CD4-positive, alpha-beta T cell (primary cell): ENCODE data around the gene ZSCAN22. TPM values are rescaled to one million over a fixed set of nuclear protein-coding genes. Genes with fewer than 3 reads are reported as not detected.

Experiments
- ATAC-seq: fragments of 200-7000 bp; cut with Tn5 transposase; one replicate; pipeline ENCODE4 v1.10.0; 2022; ENCODE audit warnings: mild to moderate bottlenecking; ENCODE audit not compliant: poor library complexity
- CTCF ChIA-PET: fragments of 350-600 bp; sonication (Branson Sonifier 250); formaldehyde crosslinking; loops from one replicate; lab custom pipeline; 2021; ENCODE audit warnings: antibody characterized with exemption, inconsistent platforms; lab: Charles Lee
- POLR2A ChIA-PET: fragments of 350-600 bp; sonication (Branson Sonifier 250); formaldehyde crosslinking; loops from one replicate; lab custom pipeline; 2021; ENCODE audit warnings: antibody characterized with exemption, inconsistent platforms; lab: Charles Lee
- DNase-seq, 14 experiments: peaks; one replicate each; pipeline ENCODE4 v3.0.0-alpha.2; 2013 to 2020; ENCODE audit warnings: mixed read lengths in 2 of 14
- H3K27ac ChIP-seq, 2 donors: one replicate each; pipeline versions ENCODE4 v1.5.1 to v1.7.0; 2013; ENCODE audit warnings: low read length in 2 of 2, low read depth in 1 of 2, mild to moderate bottlenecking in 1 of 2
- H3K27me3 ChIP-seq, 2 experiments: 1 replicate in 1 of 2; 2 replicates in 1 of 2; pipeline versions ENCODE4 v1.6.1 to v1.7.0; 2013; ENCODE audit warnings: low read length in 2 of 2, control low read depth in 1 of 2, mild to moderate bottlenecking in 1 of 2, moderate library complexity in 1 of 2; ENCODE audit not compliant: insufficient read depth in 2 of 2, control insufficient read depth in 1 of 2
- H3K36me3 ChIP-seq: one replicate; pipeline ENCODE4 v1.6.1; 2013; ENCODE audit warnings: low read length, control low read depth; ENCODE audit not compliant: insufficient read depth
- H3K4me1 ChIP-seq: one replicate; pipeline ENCODE4 v1.6.1; 2013; ENCODE audit warnings: low read length, control low read depth; ENCODE audit not compliant: insufficient read depth
- H3K4me3 ChIP-seq: one replicate; pipeline ENCODE4 v1.5.1; 2013; ENCODE audit warnings: mild to moderate bottlenecking, low read length, moderate library complexity
- H3K9me3 ChIP-seq, 2 experiments: 1 replicate in 1 of 2; 2 replicates in 1 of 2; pipeline versions ENCODE4 v1.6.1 to v1.7.0; 2013; ENCODE audit warnings: low read length in 2 of 2, mild to moderate bottlenecking in 2 of 2, control low read depth in 1 of 2, moderate library complexity in 1 of 2; ENCODE audit not compliant: control insufficient read depth in 1 of 2, insufficient read depth in 1 of 2
- H3K27ac Mint-ChIP-seq: one replicate; pipeline ENCODE4 v1.8.0; 2020; ENCODE audit warnings: mixed read lengths
- H3K27me3 Mint-ChIP-seq: one replicate; pipeline ENCODE4 v1.8.0; 2021; ENCODE audit warnings: mixed read lengths
- H3K36me3 Mint-ChIP-seq: one replicate; pipeline ENCODE4 v1.8.0; 2021; ENCODE audit warnings: low read depth, mixed read lengths
- H3K4me1 Mint-ChIP-seq: one replicate; pipeline ENCODE4 v1.8.0; 2021; ENCODE audit warnings: low read depth, mixed read lengths
- H3K4me3 Mint-ChIP-seq: one replicate; pipeline ENCODE4 v1.8.0; 2020; ENCODE audit warnings: mild to moderate bottlenecking, mixed read lengths
- H3K9me3 Mint-ChIP-seq: one replicate; pipeline ENCODE4 v1.8.0; 2020; ENCODE audit warnings: mixed read lengths
- CTCF ChIP-seq: fragments of 200-600 bp; IDR thresholded peaks from one replicate; pipeline ENCODE4 v1.8.0; 2022; ENCODE audit warnings: antibody characterized with exemption, mild to moderate bottlenecking
- intact Hi-C, 2 experiments: fragments of 100-400 bp; cut with DNase I in 1 of 2; cut with micrococcal nuclease in 1 of 2; formaldehyde crosslinking; loops; one replicate each; pipeline versions ENCODE4 v1.15.1 to v1.9.0; 2023 to 2025; cut with DNase I, micrococcal nuclease
- total RNA-seq, 174 experiments: library from RNA in 2 of 174; stranded (reverse) in 2 of 174; gene quantifications; one replicate each; pipeline ENCODE4 v1.2.3 and lab custom pipeline; 2021 to 2026

ZSCAN22 gene
- total RNA-seq, 2 experiments from 2014 or later: 0.77 to 0.81 TPM

- Mint-ChIP-seq H3K9me3 (no peaks in the 10 kb centered on the region), H3K4me1 (no peaks in the 10 kb centered on the region), H3K27me3 (no peaks in the 10 kb centered on the region), H3K36me3 (peaks cover 51% of the 10 kb centered on the region), H3K4me3 (no peak overlapping the region), H3K27ac (no peak overlapping the region)
- no peak for ATAC-seq
- Histone ChIP-seq H3K4me3 (no peak overlapping the region), H3K36me3 (peaks cover 37% of the 10 kb centered on the region), H3K27ac (no peak overlapping the region), H3K27me3 (no peaks in the 10 kb centered on the region), H3K9me3 (peaks cover 0 to 14% of the 10 kb centered on the region in 2 experiments), H3K4me1 (no peaks in the 10 kb centered on the region)
- CTCF ChIA-PET: no interaction called here
- POLR2A ChIA-PET: interaction anchor here (1.0 kb wide), 1 partner anchor 9 kb away, joined by 3 read pairs; the partner anchor contains the start of gene ZSCAN22
- no peak for DNase-seq
- no peak for TF ChIP-seq CTCF
- intact Hi-C loops: no loop called here
Measured at GRCh38 chr19:58336216-58336615, 9.4 kb downstream of the ZSCAN22 start.

DNA sequence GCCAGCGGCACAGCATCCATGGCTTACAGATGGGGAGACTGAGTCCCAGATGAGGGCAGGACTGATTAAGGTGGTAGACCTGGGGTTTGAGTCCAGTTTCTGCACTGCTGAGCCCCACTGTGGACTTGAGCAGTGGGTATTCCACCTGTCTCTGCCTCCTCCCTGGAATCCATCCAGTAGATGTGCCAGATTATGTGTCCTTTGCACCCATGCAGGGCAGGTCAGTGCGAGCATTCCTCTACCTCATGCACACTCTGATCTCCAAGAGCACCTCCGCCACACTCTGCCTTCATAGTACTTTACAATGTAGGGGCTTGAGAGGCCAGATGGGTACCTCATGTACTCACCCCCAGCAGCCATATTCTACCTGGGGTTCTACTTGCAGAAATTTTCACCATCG is 10.0 kb downstream of the ZSCAN22 start:
- ChIA-PET POLR2A (interaction anchor here (1.0 kb wide), 1 partner anchor 10 kb away, joined by 3 read pairs; the partner anchor contains the start of gene ZSCAN22), CTCF (no interaction called here)
- Mint-ChIP-seq H3K4me1 (no peaks in the 10 kb centered on the region), H3K27me3 (no peaks in the 10 kb centered on the region), H3K9me3 (no peaks in the 10 kb centered on the region), H3K4me3 (no peak overlapping the region), H3K36me3 (peaks cover 55% of the 10 kb centered on the region), H3K27ac (no peak overlapping the region)
- TF ChIP-seq CTCF: no peak
- intact Hi-C loops: no loop called here
- no peaks in the 10 kb centered on the region for H3K4me1 ChIP-seq
- ATAC-seq: no peak
- peaks cover 0 to 14% of the 10 kb centered on the region in 2 experiments for H3K9me3 ChIP-seq
- peaks cover 37% of the 10 kb centered on the region for H3K36me3 ChIP-seq
- H3K27ac ChIP-seq: no peak overlapping the region
- no peaks in the 10 kb centered on the region for H3K27me3 ChIP-seq
- H3K4me3 ChIP-seq: no peak overlapping the region
- DNase-seq: no peak

DNA sequence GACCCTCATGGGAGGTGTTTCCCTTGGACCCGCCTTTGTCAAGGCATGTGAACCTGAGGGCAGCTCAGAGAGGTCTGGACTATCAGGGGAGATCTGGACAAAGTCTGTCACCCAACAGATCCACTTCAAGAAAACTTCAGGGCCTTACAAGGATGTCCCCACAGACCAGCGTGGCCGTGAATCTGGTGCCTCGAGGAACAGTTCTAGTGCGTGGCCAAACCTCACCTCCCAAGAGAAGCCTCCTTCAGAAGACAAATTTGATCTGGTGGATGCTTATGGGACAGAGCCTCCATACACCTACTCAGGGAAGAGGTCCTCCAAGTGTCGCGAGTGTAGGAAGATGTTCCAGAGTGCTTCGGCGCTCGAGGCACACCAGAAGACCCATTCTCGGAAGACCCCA is 11.5 kb downstream of the ZSCAN22 start:
- Mint-ChIP-seq H3K4me1 (no peaks in the 10 kb centered on the region), H3K27me3 (no peaks in the 10 kb centered on the region), H3K4me3 (no peak overlapping the region), H3K27ac (no peak overlapping the region), H3K36me3 (peaks cover 62% of the 10 kb centered on the region), H3K9me3 (no peaks in the 10 kb centered on the region)
- ATAC-seq: no peak
- Histone ChIP-seq H3K4me1 (no peaks in the 10 kb centered on the region), H3K36me3 (peaks cover 37% of the 10 kb centered on the region), H3K27me3 (no peaks in the 10 kb centered on the region), H3K9me3 (peaks cover 0 to 14% of the 10 kb centered on the region in 2 experiments), H3K4me3 (no peak overlapping the region), H3K27ac (no peak overlapping the region)
- DNase-seq: no peak
- TF ChIP-seq CTCF: no peak
- ChIA-PET CTCF (no interaction called here), POLR2A (no interaction called here)
- intact Hi-C loops: no loop called here
